Fibroblast of villous mesenchyme (primary cell): ENCODE measurements around the gene TIGD7. TPM values are rescaled to one million over a fixed set of nuclear protein-coding genes. Genes with fewer than 3 reads are reported as not detected.

Source experiments
- DNase-seq: peaks from one replicate; pipeline ENCODE4 v3.0.0-alpha.2; 2010; ENCODE audit warnings: low read depth
- H3K4me3 ChIP-seq: 2 replicates; pipeline ENCODE4 v1.5.1; 2011; ENCODE audit warnings: low read depth, mild to moderate bottlenecking, low read length
- total RNA-seq: library from RNA; depleted of rRNA; stranded (reverse); fragments of >200 nt; gene quantifications from 2 replicates; pipeline ENCODE4 v1.2.3, GENCODE V29; 2012
- TF ChIP-seq, protein P1 (sequence below): IDR thresholded peaks from 2 replicates; pipeline ENCODE4 v1.5.1; 2012; ENCODE audit warnings: low read depth, mild to moderate bottlenecking, low read length; ENCODE audit not compliant: insufficient read depth

Gene TIGD7
- total RNA-seq, 1 donor, result 7.3 TPM

GRCh38 chr16:3268294-3268693 lies 36.9 kb downstream of the TIGD7 start:
- H3K4me3 ChIP-seq, result no peak overlapping the region
- TF ChIP-seq, protein P1, sequence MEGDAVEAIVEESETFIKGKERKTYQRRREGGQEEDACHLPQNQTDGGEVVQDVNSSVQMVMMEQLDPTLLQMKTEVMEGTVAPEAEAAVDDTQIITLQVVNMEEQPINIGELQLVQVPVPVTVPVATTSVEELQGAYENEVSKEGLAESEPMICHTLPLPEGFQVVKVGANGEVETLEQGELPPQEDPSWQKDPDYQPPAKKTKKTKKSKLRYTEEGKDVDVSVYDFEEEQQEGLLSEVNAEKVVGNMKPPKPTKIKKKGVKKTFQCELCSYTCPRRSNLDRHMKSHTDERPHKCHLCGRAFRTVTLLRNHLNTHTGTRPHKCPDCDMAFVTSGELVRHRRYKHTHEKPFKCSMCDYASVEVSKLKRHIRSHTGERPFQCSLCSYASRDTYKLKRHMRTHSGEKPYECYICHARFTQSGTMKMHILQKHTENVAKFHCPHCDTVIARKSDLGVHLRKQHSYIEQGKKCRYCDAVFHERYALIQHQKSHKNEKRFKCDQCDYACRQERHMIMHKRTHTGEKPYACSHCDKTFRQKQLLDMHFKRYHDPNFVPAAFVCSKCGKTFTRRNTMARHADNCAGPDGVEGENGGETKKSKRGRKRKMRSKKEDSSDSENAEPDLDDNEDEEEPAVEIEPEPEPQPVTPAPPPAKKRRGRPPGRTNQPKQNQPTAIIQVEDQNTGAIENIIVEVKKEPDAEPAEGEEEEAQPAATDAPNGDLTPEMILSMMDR, result no peak
- DNase-seq, result no peak

GRCh38 chr16:3266873-3267537 lies 38.2 kb downstream of the TIGD7 start:
- no peak overlapping the region for H3K4me3 ChIP-seq
- DNase-seq, result peak; percentile 30
- TF ChIP-seq, protein P1, result peak; percentile 67

GRCh38 chr16:3264137-3265036 lies 40.8 kb downstream of the TIGD7 start:
- peak overlapping the region; percentile 86 for H3K4me3 ChIP-seq
- peak; percentile 99 for DNase-seq
- TF ChIP-seq, protein P1, result peak; percentile 30

GRCh38 chr16:3262517-3262916 lies 42.7 kb downstream of the TIGD7 start:
- TF ChIP-seq, protein P1, result no peak
- H3K4me3 ChIP-seq, result no peak overlapping the region
- DNase-seq, result no peak

DNA sequence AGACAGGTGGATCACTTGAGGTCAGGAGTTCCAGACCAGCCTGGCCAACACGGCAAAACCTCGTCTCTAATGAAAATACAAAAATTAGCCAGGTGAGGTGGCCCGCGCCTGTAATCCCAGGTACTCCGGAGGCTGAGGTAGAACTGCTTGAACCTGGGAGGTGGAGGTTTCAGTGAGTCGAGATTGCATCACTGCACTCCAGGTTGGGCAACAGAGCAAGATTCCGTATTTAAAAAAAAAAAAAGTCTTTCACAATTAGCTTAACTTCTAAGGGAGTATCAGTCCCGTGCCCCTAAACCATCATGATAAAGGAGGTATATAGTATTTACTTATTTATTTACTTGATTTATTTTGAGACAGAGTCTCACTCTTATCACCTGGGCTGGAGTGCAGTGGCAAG lies 45.4 kb downstream of the TIGD7 start:
- DNase-seq, result no peak
- TF ChIP-seq, protein P1, result no peak
- H3K4me3 ChIP-seq, result no peak overlapping the region

GRCh38 chr16:3256866-3257465 lies 48.3 kb downstream of the TIGD7 start:
- no peak overlapping the region for H3K4me3 ChIP-seq
- DNase-seq, result no peak
- TF ChIP-seq, protein P1, result no peak
